DOHH2 (cell line): ENCODE results near the gene CTDSPL2.

ENCODE experiments used
- H3F3A ChIP-seq: fragments of 200-600 bp; sonication (generic), shearing (Covaris generic); 2 replicates; pipeline ENCODE4 v1.6.0; 2016; ENCODE audit warnings: antibody characterized with exemption, mild to moderate bottlenecking; ENCODE audit not compliant: control insufficient read depth, insufficient read depth
- H3K27ac ChIP-seq: fragments of 200-600 bp; sonication (generic); 2 replicates; pipeline ENCODE4 v1.5.1; 2014; ENCODE audit warnings: low read depth, mild to moderate bottlenecking, low read length, moderate library complexity
- H3K27me3 ChIP-seq: fragments of 200-600 bp; sonication (generic); 2 replicates; pipeline ENCODE4 v1.6.1; 2014; ENCODE audit warnings: mild to moderate bottlenecking, low read length, mixed read lengths; ENCODE audit not compliant: control insufficient read depth
- H3K36me3 ChIP-seq: fragments of 200-600 bp; sonication (generic); 2 replicates; pipeline ENCODE4 v1.6.1; 2014; ENCODE audit warnings: mild to moderate bottlenecking, low read length, moderate library complexity, mixed read lengths; ENCODE audit not compliant: control insufficient read depth
- H3K4me1 ChIP-seq: fragments of 200-600 bp; sonication (generic); 2 replicates; pipeline ENCODE4 v1.6.1; 2014; ENCODE audit warnings: mild to moderate bottlenecking, low read length, mixed read lengths; ENCODE audit not compliant: control insufficient read depth
- H3K4me2 ChIP-seq: fragments of 200-600 bp; sonication (generic); 2 replicates; pipeline ENCODE4 v1.6.0; 2014; ENCODE audit warnings: mild to moderate bottlenecking, low read length, moderate library complexity
- H3K4me3 ChIP-seq: fragments of 200-600 bp; sonication (generic); 2 replicates; pipeline ENCODE4 v1.5.1; 2014; ENCODE audit warnings: mild to moderate bottlenecking, low read length, mixed read lengths
- H3K79me2 ChIP-seq: fragments of 200-600 bp; sonication (generic); 2 replicates; pipeline ENCODE4 v1.6.1; 2014; ENCODE audit warnings: mild to moderate bottlenecking, low read length, mixed read lengths; ENCODE audit not compliant: control insufficient read depth
- H3K9me2 ChIP-seq: fragments of 200-600 bp; sonication (generic); replicated peaks from 2 replicates; pipeline ENCODE4 v1.6.1; 2014; ENCODE audit warnings: mild to moderate bottlenecking, low read length, mixed read lengths; ENCODE audit not compliant: control insufficient read depth
- H3K9me3 ChIP-seq: fragments of 200-600 bp; sonication (generic); 2 replicates; pipeline ENCODE4 v1.6.1; 2014; ENCODE audit warnings: antibody characterized with exemption, low read length, mixed read lengths; ENCODE audit not compliant: control insufficient read depth, insufficient read depth
- H4K20me1 ChIP-seq: fragments of 200-600 bp; sonication (generic); 2 replicates; pipeline ENCODE4 v1.6.0; 2014; ENCODE audit warnings: low read depth, mild to moderate bottlenecking, antibody characterized with exemption, low read length, moderate library complexity; ENCODE audit not compliant: control insufficient read depth, insufficient read depth
- CTCF ChIP-seq: fragments of 200-600 bp; sonication (generic); IDR thresholded peaks from one replicate; pipeline ENCODE4 v1.5.1; 2014; ENCODE audit warnings: antibody characterized with exemption, mild to moderate bottlenecking, low read depth, low read length; ENCODE audit not compliant: poor library complexity, severe bottlenecking
- EZH2phosphoT487 ChIP-seq: fragments of 200-600 bp; sonication (generic); IDR thresholded peaks from 2 replicates; pipeline ENCODE4 v1.6.1; 2017; ENCODE audit warnings: borderline replicate concordance, mild to moderate bottlenecking, antibody characterized with exemption, low read length, moderate library complexity, mixed read lengths

Gene CTDSPL2

GRCh38 chr15:44492040-44492439 lies 64.6 kb downstream of the CTDSPL2 start:
- TF ChIP-seq EZH2phosphoT487 (no peak), CTCF (no peak)
- Histone ChIP-seq H4K20me1 (no peaks in the 10 kb centered on the region), H3K27ac (no peak overlapping the region), H3K79me2 (peaks cover 14% of the 10 kb centered on the region), H3K4me3 (no peak overlapping the region), H3K4me2 (no peak overlapping the region), H3K27me3 (no peaks in the 10 kb centered on the region), H3F3A (no peaks in the 10 kb centered on the region; the same call in 1 of the 2 replicates), H3K9me3 (no peaks in the 10 kb centered on the region), H3K4me1 (no peaks in the 10 kb centered on the region), H3K9me2 (no peaks in the 10 kb centered on the region), H3K36me3 (peaks cover 82% of the 10 kb centered on the region)

GRCh38 chr15:44492672-44493071 lies 65.2 kb downstream of the CTDSPL2 start:
- TF ChIP-seq CTCF (no peak), EZH2phosphoT487 (no peak)
- H4K20me1 ChIP-seq = no peaks in the 10 kb centered on the region
- no peaks in the 10 kb centered on the region for H3K27me3 ChIP-seq
- no peaks in the 10 kb centered on the region for H3K9me3 ChIP-seq
- H3F3A ChIP-seq = no peaks in the 10 kb centered on the region; the same call in 1 of the 2 replicates
- H3K9me2 ChIP-seq = no peaks in the 10 kb centered on the region
- no peak overlapping the region for H3K4me2 ChIP-seq
- H3K4me3 ChIP-seq = no peak overlapping the region
- no peak overlapping the region for H3K27ac ChIP-seq
- H3K36me3 ChIP-seq = peaks cover 78% of the 10 kb centered on the region
- no peaks in the 10 kb centered on the region for H3K4me1 ChIP-seq
- peaks cover 12% of the 10 kb centered on the region for H3K79me2 ChIP-seq

GRCh38 chr15:44495562-44495961 lies 68.1 kb downstream of the CTDSPL2 start:
- Histone ChIP-seq H3K4me2 (no peak overlapping the region), H3K4me1 (no peaks in the 10 kb centered on the region), H3K27ac (no peak overlapping the region), H3K79me2 (peaks cover 6% of the 10 kb centered on the region), H3K36me3 (peaks cover 79% of the 10 kb centered on the region), H3F3A (peaks cover 16% of the 10 kb centered on the region), H3K9me2 (no peaks in the 10 kb centered on the region), H4K20me1 (no peaks in the 10 kb centered on the region), H3K4me3 (no peak overlapping the region), H3K27me3 (no peaks in the 10 kb centered on the region), H3K9me3 (no peaks in the 10 kb centered on the region)
- TF ChIP-seq EZH2phosphoT487 (no peak), CTCF (no peak)

- Histone ChIP-seq H3K27me3 (no peaks in the 10 kb centered on the region), H3K9me2 (no peaks in the 10 kb centered on the region), H3K4me2 (no peak overlapping the region), H3K4me3 (no peak overlapping the region), H3F3A (peaks cover 30% of the 10 kb centered on the region), H3K36me3 (peaks cover 84% of the 10 kb centered on the region), H3K79me2 (peaks cover 18% of the 10 kb centered on the region), H3K4me1 (no peaks in the 10 kb centered on the region), H3K9me3 (no peaks in the 10 kb centered on the region), H3K27ac (no peak overlapping the region), H4K20me1 (no peaks in the 10 kb centered on the region)
- TF ChIP-seq EZH2phosphoT487 (no peak), CTCF (no peak)
These were observed 73.1 kb downstream of the CTDSPL2 start for GRCh38 chr15:44500555-44500954.
